Testis (tissue), 2 donors: ENCODE measurements around the gene PDCL2.

Experiments used
- CTCF ChIP-seq, 3 experiments: fragments of 450-650 bp in 2 of 3; fragments of 200-600 bp in 1 of 3; sonication (generic) in 1 of 3; IDR thresholded peaks; one replicate each; pipeline ENCODE4 v1.5.1; 2016 to 2019; ENCODE audit warnings: antibody characterized with exemption in 3 of 3, mild to moderate bottlenecking in 2 of 3, moderate library complexity in 1 of 3
- POLR2A ChIP-seq: fragments of 450-650 bp; IDR thresholded peaks from one replicate; pipeline ENCODE4 v1.6.1; 2017; ENCODE audit warnings: antibody characterized with exemption, mild to moderate bottlenecking, moderate library complexity

DNA sequence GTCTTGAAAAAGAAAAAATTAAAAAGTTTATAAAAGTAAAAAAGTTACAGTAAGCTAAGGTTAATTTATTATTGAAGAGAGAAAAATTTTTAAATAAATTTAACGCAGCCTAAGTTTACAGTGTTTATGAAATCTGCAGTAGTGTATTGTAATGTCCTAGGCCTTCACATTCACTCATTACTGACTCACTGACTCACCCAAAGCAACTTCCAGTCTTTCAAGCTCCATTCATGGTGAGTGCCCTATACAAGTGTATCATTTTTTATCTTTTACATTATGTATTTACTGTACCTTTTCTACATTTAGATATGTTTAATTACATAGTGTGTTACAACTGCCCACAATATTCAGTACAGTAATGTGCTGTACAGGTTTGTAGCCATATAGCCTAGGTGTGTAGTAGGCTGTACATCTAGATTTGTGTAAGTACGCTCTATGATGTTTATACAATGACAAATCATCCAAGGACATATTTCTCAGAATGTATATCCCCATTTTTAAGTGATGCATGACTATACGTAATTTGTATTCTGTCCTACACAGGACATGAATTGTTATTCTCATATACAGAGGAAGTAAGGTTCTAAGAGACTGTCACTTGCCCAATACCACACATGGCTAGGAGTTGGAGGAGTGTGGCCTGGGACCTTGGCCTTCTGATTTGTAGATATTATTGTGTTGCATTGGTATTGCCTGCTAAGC is 19.5 kb upstream of the PDCL2 start:
- TF ChIP-seq CTCF (IDR thresholded peaks at IDR 0.05) (no peak), POLR2A (no peak)
